Measurements from ENCODE around the gene SUSD3.

SUSD3 gene

GRCh38 chr9:93132946-93133680, 74.6 kb downstream of the SUSD3 start:
- POLR2A ChIA-PET: interaction anchor here (1.2 kb wide), 1 partner anchor 38 kb away, joined by 4 read pairs; the partner anchor contains the start of gene CARD19
- DNase-seq (ENCODE audit: low read depth, low spot score): no peak
- CTCF ChIA-PET: interaction anchor here (1.5 to 1.9 kb wide), 2 partner anchors 24 to 35 kb away, joined by 3 to 6 read pairs; no protein-coding TSS in a partner anchor
- peak overlapping the region; percentile 72 for H3K4me3 ChIP-seq (ENCODE audit: low read depth, low read length)
- TF ChIP-seq, protein P1, sequence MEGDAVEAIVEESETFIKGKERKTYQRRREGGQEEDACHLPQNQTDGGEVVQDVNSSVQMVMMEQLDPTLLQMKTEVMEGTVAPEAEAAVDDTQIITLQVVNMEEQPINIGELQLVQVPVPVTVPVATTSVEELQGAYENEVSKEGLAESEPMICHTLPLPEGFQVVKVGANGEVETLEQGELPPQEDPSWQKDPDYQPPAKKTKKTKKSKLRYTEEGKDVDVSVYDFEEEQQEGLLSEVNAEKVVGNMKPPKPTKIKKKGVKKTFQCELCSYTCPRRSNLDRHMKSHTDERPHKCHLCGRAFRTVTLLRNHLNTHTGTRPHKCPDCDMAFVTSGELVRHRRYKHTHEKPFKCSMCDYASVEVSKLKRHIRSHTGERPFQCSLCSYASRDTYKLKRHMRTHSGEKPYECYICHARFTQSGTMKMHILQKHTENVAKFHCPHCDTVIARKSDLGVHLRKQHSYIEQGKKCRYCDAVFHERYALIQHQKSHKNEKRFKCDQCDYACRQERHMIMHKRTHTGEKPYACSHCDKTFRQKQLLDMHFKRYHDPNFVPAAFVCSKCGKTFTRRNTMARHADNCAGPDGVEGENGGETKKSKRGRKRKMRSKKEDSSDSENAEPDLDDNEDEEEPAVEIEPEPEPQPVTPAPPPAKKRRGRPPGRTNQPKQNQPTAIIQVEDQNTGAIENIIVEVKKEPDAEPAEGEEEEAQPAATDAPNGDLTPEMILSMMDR (IDR thresholded peaks at IDR 0.05; ENCODE audit: insufficient read depth, low read length, missing control alignments): no peak

GRCh38 chr9:93133681-93134014, 75.1 kb downstream of the SUSD3 start:
- POLR2A ChIA-PET: interaction anchor here (1.2 kb wide), 1 partner anchor 38 kb away, joined by 4 read pairs; the partner anchor contains the start of gene CARD19
- DNase-seq (ENCODE audit: low read depth, low spot score): no peak
- peak overlapping the region; percentile 72 for H3K4me3 ChIP-seq (ENCODE audit: low read depth, low read length)
- TF ChIP-seq, protein P1 (IDR thresholded peaks at IDR 0.05; ENCODE audit: insufficient read depth, low read length, missing control alignments): no peak
- CTCF ChIA-PET: interaction anchor here (0.9 to 1.5 kb wide), 2 partner anchors 25 to 36 kb away, joined by 3 read pairs; no protein-coding TSS in a partner anchor

DNA sequence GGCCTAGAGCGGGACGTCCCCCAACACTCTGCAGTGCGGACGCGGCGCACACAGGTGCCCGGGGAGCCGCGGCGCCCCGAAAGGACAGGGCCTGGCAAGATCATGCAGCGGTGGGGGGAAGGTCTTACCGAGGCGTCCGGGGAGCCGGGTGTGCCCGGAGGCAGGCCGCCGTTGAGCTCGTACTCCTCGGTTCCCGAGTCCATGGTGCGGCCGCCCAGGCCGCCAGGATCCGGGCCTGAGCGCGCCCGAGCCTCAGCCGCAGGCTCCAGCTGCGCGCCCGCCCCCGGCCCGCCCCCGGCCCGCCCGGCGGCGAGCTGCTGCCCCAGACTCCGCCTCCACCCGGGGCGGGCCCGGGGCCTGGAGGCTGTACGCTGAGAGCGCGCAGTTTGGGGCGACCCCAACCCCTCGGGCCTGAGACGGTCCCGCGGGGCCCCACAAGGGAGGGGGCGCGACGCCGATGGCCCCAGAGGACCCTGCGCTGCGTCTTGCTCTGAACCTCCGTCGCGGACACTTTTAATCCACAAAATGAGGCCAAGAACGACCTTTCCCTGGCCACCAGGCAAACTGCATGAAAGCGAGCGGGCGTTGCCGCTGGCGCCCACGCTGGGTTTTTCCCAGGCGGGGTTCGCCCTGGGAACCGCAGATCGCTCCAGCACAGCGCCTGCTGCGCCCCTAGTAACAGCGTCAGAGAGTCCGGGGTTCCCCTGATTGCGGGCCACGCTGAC, 75.7 kb downstream of the SUSD3 start, which contains the start of gene NINJ1:
TSS of gene NINJ1 (minus strand) at position 237 of the 725 bp plus-strand sequence. CDS start at position 203, 34 bp downstream.
- CTCF ChIA-PET: interaction anchor here (0.9 to 1.5 kb wide), 2 partner anchors 25 to 36 kb away, joined by 3 read pairs; no protein-coding TSS in a partner anchor
- H3K4me3 ChIP-seq (ENCODE audit: low read depth, low read length): peak within 1 kb of the TSS; percentile 72
- POLR2A ChIA-PET: interaction anchor here (1.2 kb wide), 1 partner anchor 39 kb away, joined by 4 read pairs; the partner anchor contains the start of gene CARD19
- no peak for DNase-seq (ENCODE audit: low read depth, low spot score)
- TF ChIP-seq, protein P1 (IDR thresholded peaks at IDR 0.05; ENCODE audit: insufficient read depth, low read length, missing control alignments): no peak

Data from AG04449 (cell line).